GM12891 (cell line): ENCODE data around the gene ANO2.

Experiments
- POLR2A ChIP-seq: IDR thresholded peaks from 2 replicates; pipeline ENCODE4 v1.6.1; 2011; ENCODE audit warnings: low read depth, low read length, control low read depth
- SPI1 ChIP-seq: IDR thresholded peaks from 2 replicates; pipeline ENCODE4 v1.6.1; 2011; ENCODE audit warnings: low read depth, low read length, control low read depth

GRCh38 chr12:5912437-5913334 lies 32.4 kb downstream of the ANO2 start:
- TF ChIP-seq POLR2A: no peak
- no peak for TF ChIP-seq SPI1
